PC-3 (cell line): Measurements from ENCODE around the gene CRTC1. TPM values are rescaled to one million over a fixed set of nuclear protein-coding genes. Genes with fewer than 3 reads are reported as not detected.

Source experiments
- ATAC-seq: fragments of 200-7000 bp; cut with Tn5 transposase; 2 replicates; pipeline ENCODE4 v1.9.1; 2020; ENCODE audit warnings: mild to moderate bottlenecking, moderate library complexity
- BruUV-seq: library from RNA; stranded (reverse); fragments of 400-500 nt; replicated peaks from 2 replicates; lab custom pipeline; 2021; lab: Mats Ljungman, UMichigan
- CTCF ChIA-PET: fragments of 300-600 bp; sonication (Branson Sonifier 250); formaldehyde crosslinking; loops from one replicate; lab custom pipeline; 2022; ENCODE audit warnings: antibody characterized with exemption; lab: Charles Lee
- POLR2A ChIA-PET: fragments of 300-600 bp; sonication (Branson Sonifier 250); formaldehyde crosslinking; loops from one replicate; lab custom pipeline; 2022; ENCODE audit warnings: antibody characterized with exemption; ENCODE audit not compliant: unreplicated experiment; lab: Charles Lee
- DNase-seq: peaks from one replicate; pipeline ENCODE4 v3.0.0-alpha.2; 2015
- H2AFZ ChIP-seq: fragments of 300-600 bp; sonication (generic); 2 replicates; pipeline ENCODE4 v1.6.0; 2016; ENCODE audit warnings: antibody characterized with exemption, low read length
- H3F3A ChIP-seq: fragments of 300-600 bp; sonication (generic); one replicate; pipeline ENCODE4 v1.6.0; 2017; ENCODE audit warnings: antibody characterized with exemption, low read length, control low read depth, mild to moderate bottlenecking; ENCODE audit not compliant: unreplicated experiment
- H3K27ac ChIP-seq: fragments of 300-600 bp; sonication (generic); 2 replicates; pipeline ENCODE4 v1.5.1; 2016; ENCODE audit warnings: mild to moderate bottlenecking, low read length
- H3K27me3 ChIP-seq: fragments of 300-600 bp; sonication (generic); 2 replicates; pipeline ENCODE4 v1.6.1; 2016; ENCODE audit warnings: low read length, mixed read lengths
- H3K36me3 ChIP-seq: fragments of 300-600 bp; sonication (generic); 2 replicates; pipeline ENCODE4 v1.6.1; 2016; ENCODE audit warnings: low read depth, mixed run types, low read length, mixed read lengths
- H3K4me1 ChIP-seq: fragments of 300-600 bp; sonication (generic); 2 replicates; pipeline ENCODE4 v1.5.1; 2016; ENCODE audit warnings: low read length; ENCODE audit not compliant: insufficient read depth
- H3K4me2 ChIP-seq: fragments of 300-600 bp; sonication (generic); 2 replicates; pipeline ENCODE4 v1.6.0; 2016; ENCODE audit warnings: low read length
- H3K4me3 ChIP-seq: fragments of 300-600 bp; sonication (generic); 2 replicates; pipeline ENCODE4 v1.5.1; 2016; ENCODE audit warnings: mild to moderate bottlenecking, low read length, mixed read lengths
- H3K79me2 ChIP-seq: fragments of 300-600 bp; sonication (generic); 2 replicates; pipeline ENCODE4 v1.6.1; 2017; ENCODE audit warnings: low read length, mixed read lengths
- H3K9ac ChIP-seq: fragments of 300-600 bp; sonication (generic); 2 replicates; pipeline ENCODE4 v1.6.0; 2016; ENCODE audit warnings: mild to moderate bottlenecking, low read length
- H3K9me2 ChIP-seq: fragments of 300-600 bp; sonication (generic); replicated peaks from 2 replicates; pipeline ENCODE4 v1.6.1; 2016; ENCODE audit warnings: mixed run types, low read length, mixed read lengths
- H3K9me3 ChIP-seq: fragments of 300-600 bp; sonication (generic); 2 replicates; pipeline ENCODE4 v1.6.1; 2016; ENCODE audit warnings: low read length, mixed read lengths
- H4K20me1 ChIP-seq: fragments of 300-600 bp; sonication (generic); 2 replicates; pipeline ENCODE4 v1.6.1; 2016; ENCODE audit warnings: low read length, mixed read lengths
- EZH2 ChIP-seq: fragments of 300-600 bp; sonication (generic); IDR thresholded peaks from one replicate; pipeline ENCODE4 v1.6.1; 2017; ENCODE audit warnings: antibody characterized with exemption, mild to moderate bottlenecking, low read length; ENCODE audit not compliant: unreplicated experiment
- EZH2phosphoT487 ChIP-seq: fragments of 300-600 bp; sonication (generic); IDR thresholded peaks from 2 replicates; pipeline ENCODE4 v1.6.1; 2018; ENCODE audit warnings: mild to moderate bottlenecking, antibody characterized with exemption, low read length, borderline replicate concordance
- intact Hi-C: fragments of 100-400 bp; cut with micrococcal nuclease; formaldehyde crosslinking; loops from 2 replicates; pipeline ENCODE4 v1.9.0; 2023
- total RNA-seq: library from RNA; depleted of rRNA; stranded (reverse); fragments of >200 nt; gene quantifications from 2 replicates; pipeline ENCODE4 v1.2.3, GENCODE V29; 2014
- TF ChIP-seq, protein P1 (sequence below): fragments of 300-600 bp; sonication (generic); conservative IDR thresholded peaks from 2 replicates; pipeline ENCODE4 v1.5.1; 2017; ENCODE audit warnings: antibody characterized with exemption, low read depth, mild to moderate bottlenecking, low read length

Gene CRTC1
- total RNA-seq, 1 experiment from 2014 or later = 6.7 TPM

DNA sequence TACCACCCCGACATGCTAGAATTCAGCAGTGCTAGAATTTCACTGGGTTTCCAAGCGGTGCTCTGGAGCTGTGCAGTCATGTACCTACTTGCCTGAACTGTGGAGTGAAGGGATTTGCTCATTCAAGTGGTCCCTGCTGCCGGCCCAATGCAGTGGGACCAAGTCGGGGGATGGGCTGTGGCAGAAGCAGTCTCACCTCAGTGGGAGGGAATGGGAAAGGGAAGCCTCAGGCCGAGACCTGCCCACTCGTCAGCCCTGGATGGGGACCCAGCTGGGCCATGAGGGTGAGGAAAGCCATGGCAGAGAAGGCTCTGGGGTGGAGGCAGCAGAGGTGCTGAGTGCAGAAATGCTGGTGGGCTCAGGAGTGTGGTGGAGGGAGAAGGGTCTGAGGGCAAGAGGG, 31.7 kb upstream of the CRTC1 start:
- Histone ChIP-seq H3K4me1 (no peaks in the 10 kb centered on the region), H3F3A (no peaks in the 10 kb centered on the region), H3K9ac (no peak overlapping the region), H3K36me3 (no peaks in the 10 kb centered on the region), H3K27me3 (no peaks in the 10 kb centered on the region), H2AFZ (no peak overlapping the region), H3K27ac (no peak overlapping the region), H3K9me3 (no peaks in the 10 kb centered on the region), H4K20me1 (no peaks in the 10 kb centered on the region), H3K79me2 (no peaks in the 10 kb centered on the region), H3K4me2 (no peak overlapping the region), H3K9me2 (no peaks in the 10 kb centered on the region), H3K4me3 (no peak overlapping the region)
- POLR2A ChIA-PET = no interaction called here
- CTCF ChIA-PET = no interaction called here
- no peak for DNase-seq
- BruUV-seq = no TSS peak
- TF ChIP-seq, protein P1, sequence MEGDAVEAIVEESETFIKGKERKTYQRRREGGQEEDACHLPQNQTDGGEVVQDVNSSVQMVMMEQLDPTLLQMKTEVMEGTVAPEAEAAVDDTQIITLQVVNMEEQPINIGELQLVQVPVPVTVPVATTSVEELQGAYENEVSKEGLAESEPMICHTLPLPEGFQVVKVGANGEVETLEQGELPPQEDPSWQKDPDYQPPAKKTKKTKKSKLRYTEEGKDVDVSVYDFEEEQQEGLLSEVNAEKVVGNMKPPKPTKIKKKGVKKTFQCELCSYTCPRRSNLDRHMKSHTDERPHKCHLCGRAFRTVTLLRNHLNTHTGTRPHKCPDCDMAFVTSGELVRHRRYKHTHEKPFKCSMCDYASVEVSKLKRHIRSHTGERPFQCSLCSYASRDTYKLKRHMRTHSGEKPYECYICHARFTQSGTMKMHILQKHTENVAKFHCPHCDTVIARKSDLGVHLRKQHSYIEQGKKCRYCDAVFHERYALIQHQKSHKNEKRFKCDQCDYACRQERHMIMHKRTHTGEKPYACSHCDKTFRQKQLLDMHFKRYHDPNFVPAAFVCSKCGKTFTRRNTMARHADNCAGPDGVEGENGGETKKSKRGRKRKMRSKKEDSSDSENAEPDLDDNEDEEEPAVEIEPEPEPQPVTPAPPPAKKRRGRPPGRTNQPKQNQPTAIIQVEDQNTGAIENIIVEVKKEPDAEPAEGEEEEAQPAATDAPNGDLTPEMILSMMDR = no peak
- TF ChIP-seq EZH2phosphoT487 (no peak), EZH2 (no peak)
- ATAC-seq = no peak
- intact Hi-C loops = no loop called here

DNA sequence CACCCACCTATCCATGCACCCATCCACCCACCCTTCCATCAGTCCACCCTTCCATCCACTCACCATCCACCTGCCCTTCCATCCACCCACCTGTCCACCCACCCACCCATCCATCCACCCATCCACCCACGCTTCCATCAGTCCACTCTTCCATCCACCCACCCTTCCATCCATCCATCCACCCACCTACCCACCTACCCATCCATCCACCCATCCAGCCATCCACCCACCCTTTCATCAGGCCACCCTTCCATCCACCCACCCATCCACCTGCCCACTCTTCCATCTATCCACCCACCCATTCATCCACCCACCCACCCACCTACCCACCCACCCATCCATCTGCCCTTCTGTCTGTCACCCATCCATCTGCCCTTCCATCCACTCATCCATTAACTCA, 29.6 kb upstream of the CRTC1 start:
- TF ChIP-seq, protein P1 = no peak
- no peak for TF ChIP-seq EZH2
- TF ChIP-seq EZH2phosphoT487 = no peak

DNA sequence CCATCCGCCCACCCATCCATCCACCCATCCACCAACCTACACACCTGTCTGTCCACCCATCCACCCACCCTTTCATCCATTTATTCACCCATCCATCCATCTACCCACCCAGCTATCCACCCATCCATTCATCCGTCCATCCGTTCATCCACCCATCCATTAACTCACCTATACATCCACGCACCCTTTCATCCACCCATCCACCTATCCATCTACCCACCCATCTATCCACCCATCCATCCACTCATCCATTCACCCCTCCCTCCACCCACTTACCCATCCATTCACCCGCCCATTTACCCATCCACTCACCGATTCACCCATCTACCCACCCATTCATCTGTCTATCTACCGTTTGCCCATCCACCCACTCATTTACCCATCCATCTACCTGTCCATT, 29.0 kb upstream of the CRTC1 start:
- H3K27ac ChIP-seq = no peak overlapping the region
- no peaks in the 10 kb centered on the region for H3F3A ChIP-seq
- no peaks in the 10 kb centered on the region for H3K4me1 ChIP-seq
- no peaks in the 10 kb centered on the region for H3K79me2 ChIP-seq
- TF ChIP-seq, protein P1 = no peak
- TF ChIP-seq EZH2 (no peak), EZH2phosphoT487 (no peak)
- intact Hi-C loops = no loop called here
- H2AFZ ChIP-seq = no peak overlapping the region
- DNase-seq = no peak
- no peak overlapping the region for H3K4me2 ChIP-seq
- no peaks in the 10 kb centered on the region for H3K9me3 ChIP-seq
- POLR2A ChIA-PET = no interaction called here
- H3K36me3 ChIP-seq = no peaks in the 10 kb centered on the region
- no TSS peak for BruUV-seq
- no peaks in the 10 kb centered on the region for H3K27me3 ChIP-seq
- no peak overlapping the region for H3K9ac ChIP-seq
- no peaks in the 10 kb centered on the region for H4K20me1 ChIP-seq
- no peaks in the 10 kb centered on the region for H3K9me2 ChIP-seq
- ATAC-seq = no peak
- no peak overlapping the region for H3K4me3 ChIP-seq
- CTCF ChIA-PET = no interaction called here

More for the DNA sequence above, 29.6 kb upstream of the CRTC1 start:
- H3K27ac ChIP-seq = no peak overlapping the region
- no peak for DNase-seq
- no peak overlapping the region for H3K4me3 ChIP-seq
- ChIA-PET POLR2A (no interaction called here), CTCF (no interaction called here)
- no peaks in the 10 kb centered on the region for H3K9me3 ChIP-seq
- ATAC-seq = no peak
- no peaks in the 10 kb centered on the region for H3F3A ChIP-seq
- no peak overlapping the region for H3K4me2 ChIP-seq
- no peak overlapping the region for H3K9ac ChIP-seq
- H3K79me2 ChIP-seq = no peaks in the 10 kb centered on the region
- H3K4me1 ChIP-seq = no peaks in the 10 kb centered on the region
- no peaks in the 10 kb centered on the region for H3K9me2 ChIP-seq
- no peaks in the 10 kb centered on the region for H4K20me1 ChIP-seq
- H2AFZ ChIP-seq = no peak overlapping the region
- intact Hi-C loops = no loop called here
- H3K27me3 ChIP-seq = no peaks in the 10 kb centered on the region
- no peaks in the 10 kb centered on the region for H3K36me3 ChIP-seq
- BruUV-seq = no TSS peak
